Subcutaneous abdominal adipose tissue (tissue), 5 donors: ENCODE data around the gene KRTAP3-2.

Source experiments
- H3K27ac ChIP-seq: one replicate; pipeline ENCODE4 v1.7.0; 2013; ENCODE audit warnings: low read depth, mild to moderate bottlenecking, inconsistent platforms, low read length, moderate library complexity
- H3K27me3 ChIP-seq, 5 donors: one replicate each; pipeline ENCODE4 v1.7.0; 2013; ENCODE audit warnings: low read length in 5 of 5, inconsistent platforms in 1 of 5; ENCODE audit not compliant: control insufficient read depth in 5 of 5, insufficient read depth in 4 of 5
- H3K36me3 ChIP-seq, 5 donors: one replicate each; pipeline ENCODE4 v1.7.0; 2013; ENCODE audit warnings: low read length in 5 of 5; ENCODE audit not compliant: control insufficient read depth in 5 of 5, insufficient read depth in 5 of 5
- H3K4me1 ChIP-seq, 5 donors: one replicate each; pipeline ENCODE4 v1.7.0; 2013; ENCODE audit warnings: low read length in 5 of 5, mild to moderate bottlenecking in 3 of 5, moderate library complexity in 1 of 5; ENCODE audit not compliant: control insufficient read depth in 5 of 5, insufficient read depth in 5 of 5
- H3K4me3 ChIP-seq, 5 donors: one replicate each; pipeline ENCODE4 v1.7.0; 2013; ENCODE audit warnings: low read length in 5 of 5, low read depth in 1 of 5
- H3K9ac ChIP-seq, 5 donors: one replicate each; pipeline ENCODE4 v1.7.0; 2013; ENCODE audit warnings: low read length in 5 of 5, mild to moderate bottlenecking in 4 of 5, moderate library complexity in 3 of 5
- H3K9me3 ChIP-seq, 5 donors: one replicate each; pipeline ENCODE4 v1.7.0; 2013; ENCODE audit warnings: low read length in 5 of 5; ENCODE audit not compliant: control insufficient read depth in 5 of 5
- donor health status: healthy.
- donor health status: healthy.
- donor health status: healthy.
- donor health status: healthy.
- donor health status: healthy.

KRTAP3-2 gene

DNA sequence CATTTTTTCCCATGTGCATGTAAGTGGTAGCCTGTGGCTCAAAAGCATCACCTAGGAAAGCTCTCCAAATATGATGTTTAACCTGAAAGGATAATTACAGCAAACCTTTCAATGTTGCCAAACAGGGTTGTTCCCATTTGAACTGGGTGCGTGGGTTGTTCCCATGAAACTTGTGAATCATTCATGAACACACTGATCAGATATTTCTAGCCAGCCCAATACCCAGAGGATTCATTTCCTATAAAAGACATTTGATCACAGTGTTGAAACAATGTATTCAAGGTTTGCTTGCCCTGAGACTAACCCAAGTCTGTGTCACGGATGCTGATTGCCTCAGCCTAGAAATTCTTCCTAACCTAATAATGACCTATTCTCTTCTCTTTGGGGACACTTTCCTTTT, 45.8 kb downstream of the KRTAP3-2 start:
- Histone ChIP-seq H3K27ac (no peak overlapping the region), H3K9ac (no peak overlapping the region), H3K4me1 (no peaks in the 10 kb centered on the region), H3K9me3 (no peaks in the 10 kb centered on the region), H3K27me3 (peaks cover 0 to 13% (median 11%) of the 10 kb centered on the region in 5 donors), H3K36me3 (no peaks in the 10 kb centered on the region), H3K4me3 (no peak overlapping the region)

- H3K36me3 ChIP-seq = no peaks in the 10 kb centered on the region
- H3K27me3 ChIP-seq = peaks cover 2 to 17% (median 6%) of the 10 kb centered on the region in 5 donors
- no peak overlapping the region for H3K4me3 ChIP-seq
- H3K27ac ChIP-seq = no peak overlapping the region
- H3K9ac ChIP-seq = no peak overlapping the region
- H3K4me1 ChIP-seq = no peaks in the 10 kb centered on the region
- no peaks in the 10 kb centered on the region for H3K9me3 ChIP-seq
Observed at GRCh38 chr17:40952661-40953060, 47.0 kb downstream of the KRTAP3-2 start.

- Histone ChIP-seq H3K4me3 (no peak overlapping the region), H3K9me3 (no peaks in the 10 kb centered on the region), H3K4me1 (no peaks in the 10 kb centered on the region), H3K27me3 (peaks cover 2 to 17% (median 6%) of the 10 kb centered on the region in 5 donors), H3K36me3 (no peaks in the 10 kb centered on the region), H3K27ac (no peak overlapping the region), H3K9ac (no peak overlapping the region)
Observed at GRCh38 chr17:40952154-40952553, 47.6 kb downstream of the KRTAP3-2 start.

- H3K27me3 ChIP-seq = peaks cover 2 to 22% (median 6%) of the 10 kb centered on the region in 5 donors
- no peaks in the 10 kb centered on the region for H3K4me1 ChIP-seq
- no peaks in the 10 kb centered on the region for H3K36me3 ChIP-seq
- no peak overlapping the region for H3K9ac ChIP-seq
- no peak overlapping the region for H3K27ac ChIP-seq
- H3K9me3 ChIP-seq = no peaks in the 10 kb centered on the region
- H3K4me3 ChIP-seq = no peak overlapping the region
Observed at GRCh38 chr17:40951011-40951622, 48.6 kb downstream of the KRTAP3-2 start.

GRCh38 chr17:40950176-40950575, 49.5 kb downstream of the KRTAP3-2 start:
- Histone ChIP-seq H3K36me3 (no peaks in the 10 kb centered on the region), H3K9ac (no peak overlapping the region), H3K4me1 (no peaks in the 10 kb centered on the region), H3K4me3 (no peak overlapping the region), H3K27me3 (peaks cover 2 to 22% (median 6%) of the 10 kb centered on the region in 5 donors), H3K27ac (no peak overlapping the region), H3K9me3 (no peaks in the 10 kb centered on the region)

DNA sequence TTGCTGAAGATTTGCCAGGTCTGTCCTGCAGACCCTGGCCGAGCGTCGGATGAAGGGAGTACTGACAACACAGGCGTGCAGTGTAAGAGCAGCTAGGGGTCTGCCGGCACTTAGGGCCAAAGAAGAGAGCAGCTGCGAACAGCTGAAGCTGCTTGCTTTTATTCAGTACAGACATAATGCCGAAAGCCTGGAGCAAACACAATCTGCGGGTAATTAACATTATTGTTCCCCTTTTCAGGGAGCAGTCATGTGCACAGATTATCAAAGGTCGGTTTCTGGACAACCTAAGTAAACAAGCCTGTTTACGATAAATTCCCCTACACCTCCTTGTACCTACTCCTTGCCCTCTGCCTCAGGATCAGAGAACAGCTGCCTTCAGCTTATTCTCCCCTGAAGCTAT, 50.3 kb downstream of the KRTAP3-2 start:
- Histone ChIP-seq H3K9ac (no peak overlapping the region), H3K4me3 (no peak overlapping the region), H3K27me3 (peaks cover 2 to 21% (median 6%) of the 10 kb centered on the region in 5 donors), H3K9me3 (no peaks in the 10 kb centered on the region), H3K36me3 (no peaks in the 10 kb centered on the region), H3K4me1 (no peaks in the 10 kb centered on the region), H3K27ac (no peak overlapping the region)
